Muscle of leg (tissue), 11 donors: ENCODE data around the gene FBXL20. TPM values are rescaled to one million over a fixed set of nuclear protein-coding genes. Genes with fewer than 3 reads are reported as not detected.
A peak's percentile ranks its signal among the peaks of the same experiment; 100 is the strongest.

Experiments
- DNase-seq: peaks from one replicate; pipeline ENCODE4 v3.0.0; 2013
- H3K27ac ChIP-seq: one replicate; pipeline ENCODE4 v1.5.1; 2013; ENCODE audit warnings: mild to moderate bottlenecking, low read length, control low read depth
- H3K27me3 ChIP-seq: one replicate; pipeline ENCODE4 v1.6.1; 2013; ENCODE audit warnings: low read length; ENCODE audit not compliant: control insufficient read depth, insufficient read depth
- H3K36me3 ChIP-seq: one replicate; pipeline ENCODE4 v1.6.1; 2013; ENCODE audit warnings: low read length; ENCODE audit not compliant: control insufficient read depth, insufficient read depth
- H3K4me1 ChIP-seq: one replicate; pipeline ENCODE4 v1.6.1; 2013; ENCODE audit warnings: low read length; ENCODE audit not compliant: control insufficient read depth, insufficient read depth
- H3K4me3 ChIP-seq: one replicate; pipeline ENCODE4 v1.5.1; 2013; ENCODE audit warnings: low read length, control low read depth
- H3K9me3 ChIP-seq: replicated peaks from 2 replicates; pipeline ENCODE4 v1.6.1; 2013; ENCODE audit warnings: low read depth, low read length; ENCODE audit not compliant: control insufficient read depth
- WGBS: methylation state at CpG from one replicate; pipeline ENCODE4 v1.1.5; 2013; ENCODE audit warnings: missing lambda C conversion rate; ENCODE audit not compliant: insufficient coverage; 5-methylcytosine and 5-hydroxymethylcytosine counted together
- polyA plus RNA-seq, 8 donors: library from polyadenylated mRNA; unstranded; fragments of 120-200 nt; gene quantifications; one replicate each; pipeline versions ENCODE4 v1.2.1 to v1.2.3, GENCODE V29; 2013; ENCODE audit warnings: inconsistent platforms in 1 of 8, low replicate concordance in 1 of 8; ENCODE audit not compliant: insufficient read length in 8 of 8, insufficient read depth in 1 of 8
- total RNA-seq: library from RNA; stranded (reverse); fragments of 120-200 nt; gene quantifications from one replicate; pipeline ENCODE4 v1.2.4, GENCODE V29; 2013

The FBXL20 gene
- total and polyA plus RNA-seq, 9 donors: 5.0 to 8.1 (median 5.9) TPM

- Histone ChIP-seq H3K27ac (no peak overlapping the region), H3K4me1 (peaks cover 12% of the 10 kb centered on the region), H3K36me3 (no peaks in the 10 kb centered on the region), H3K27me3 (peaks cover 2% of the 10 kb centered on the region), H3K4me3 (no peak overlapping the region), H3K9me3 (no peaks in the 10 kb centered on the region)
- 72% methylated on average over 6 of the region's 8 CpGs for WGBS
- no peak for DNase-seq
These were observed 158.3 kb downstream of the FBXL20 start for GRCh38 chr17:39243155-39243554.

DNA sequence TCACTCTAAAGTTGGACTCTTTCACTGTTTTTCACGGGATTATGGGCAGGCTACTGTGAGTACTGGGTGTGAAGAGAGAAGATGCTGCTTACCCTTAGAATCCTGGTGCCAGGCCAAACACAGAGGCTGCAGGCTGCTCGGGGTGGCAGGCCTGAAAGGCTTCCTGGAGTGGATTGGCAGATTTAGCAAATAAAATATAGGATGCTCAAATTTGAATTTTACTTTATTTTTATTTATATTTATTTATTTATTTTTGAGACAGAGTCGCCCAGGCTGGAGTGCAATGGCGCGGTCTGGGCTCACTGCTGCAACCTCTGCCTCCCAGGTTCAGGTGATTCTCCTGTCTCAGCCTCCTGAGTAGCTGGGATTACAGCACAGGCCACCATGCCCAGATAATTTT lies 160.8 kb downstream of the FBXL20 start:
- no peaks in the 10 kb centered on the region for H3K9me3 ChIP-seq
- H3K27ac ChIP-seq: no peak overlapping the region
- H3K27me3 ChIP-seq: peaks cover 4% of the 10 kb centered on the region
- no peaks in the 10 kb centered on the region for H3K36me3 ChIP-seq
- no peak for DNase-seq
- H3K4me1 ChIP-seq: peaks cover 21% of the 10 kb centered on the region
- no peak overlapping the region for H3K4me3 ChIP-seq
- 100% methylated on average over 2 of the region's 5 CpGs for WGBS

DNA sequence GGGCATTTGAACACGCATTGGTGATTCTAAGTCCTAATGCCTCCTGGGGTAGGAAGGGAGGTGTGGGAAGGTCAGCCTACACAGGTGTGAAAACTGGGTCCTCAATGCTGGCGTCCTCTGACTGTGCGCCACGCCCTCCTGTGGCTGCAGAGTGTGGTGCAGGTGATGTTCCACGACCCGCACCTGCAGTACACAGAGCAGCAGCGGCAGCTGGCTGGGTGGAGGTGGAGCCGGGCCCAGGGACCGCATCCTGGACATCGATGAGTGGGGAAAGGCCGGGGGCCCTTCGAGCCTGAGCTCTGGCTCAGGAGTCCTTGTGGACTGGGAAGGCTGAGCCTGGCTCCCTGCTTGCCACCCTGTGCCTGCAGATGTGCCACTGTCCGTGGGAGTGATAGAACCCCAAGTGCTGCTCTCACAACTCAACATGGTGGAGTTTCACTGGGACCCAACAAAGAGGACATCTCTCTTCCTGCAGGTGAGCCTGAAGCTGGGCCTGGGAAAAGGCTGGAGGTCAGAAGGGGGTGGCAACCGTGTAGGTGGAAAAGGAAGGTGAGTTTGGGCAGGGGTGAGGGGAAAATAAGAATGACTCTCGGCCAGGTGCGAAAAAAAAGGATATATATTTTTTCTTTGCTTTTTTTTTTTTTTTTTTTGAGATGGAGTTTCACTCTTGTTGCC lies 161.6 kb downstream of the FBXL20 start:
- Histone ChIP-seq H3K9me3 (no peaks in the 10 kb centered on the region), H3K4me1 (peaks cover 20% of the 10 kb centered on the region), H3K4me3 (no peak overlapping the region), H3K27me3 (peaks cover 4% of the 10 kb centered on the region), H3K36me3 (no peaks in the 10 kb centered on the region), H3K27ac (no peak overlapping the region)
- no peak for DNase-seq
- 15% methylated on average over 12 of the region's 16 CpGs for WGBS

DNA sequence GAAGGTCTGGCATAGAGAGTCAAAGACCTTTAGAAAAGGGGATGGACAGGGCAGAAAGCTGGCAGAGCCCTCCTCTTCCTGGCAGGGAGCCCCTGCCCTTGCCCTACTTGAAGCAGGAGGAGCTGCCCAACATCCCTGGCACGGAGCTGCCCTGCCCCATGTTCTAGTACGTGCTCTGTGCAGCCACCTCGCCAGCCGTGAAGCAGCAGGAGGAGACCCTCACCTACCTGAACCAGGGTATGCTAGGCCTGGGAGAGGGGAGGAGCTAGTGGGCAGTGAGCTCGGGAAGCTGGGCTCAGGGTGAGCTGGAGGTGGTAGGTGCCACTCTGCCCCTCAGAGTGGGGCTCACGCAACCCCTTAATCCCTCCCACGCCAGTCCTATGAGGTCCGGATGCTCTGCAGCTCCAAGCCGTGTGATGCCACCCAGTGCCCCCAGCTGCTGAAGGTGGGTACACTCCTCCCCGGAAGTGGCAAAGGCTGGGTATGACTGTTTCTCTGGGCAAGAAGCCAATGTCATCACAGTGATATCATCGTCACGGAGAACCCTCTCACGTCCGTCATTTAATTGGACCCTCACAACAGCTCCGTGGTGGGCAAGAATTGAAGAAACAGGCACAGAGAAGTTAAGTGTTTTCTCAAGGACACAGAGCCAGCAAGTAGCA lies 163.0 kb downstream of the FBXL20 start:
- Histone ChIP-seq H3K36me3 (no peaks in the 10 kb centered on the region), H3K9me3 (no peaks in the 10 kb centered on the region), H3K27ac (no peak overlapping the region), H3K4me1 (peaks cover 12% of the 10 kb centered on the region), H3K4me3 (no peak overlapping the region), H3K27me3 (peaks cover 4% of the 10 kb centered on the region)
- 66% methylated on average over 11 of the region's 15 CpGs for WGBS
- DNase-seq: no peak

- Histone ChIP-seq H3K4me1 (peaks cover 12% of the 10 kb centered on the region), H3K36me3 (no peaks in the 10 kb centered on the region), H3K4me3 (no peak overlapping the region), H3K27ac (no peak overlapping the region), H3K27me3 (peaks cover 6% of the 10 kb centered on the region), H3K9me3 (no peaks in the 10 kb centered on the region)
- DNase-seq: no peak
- 61% methylated on average over 5 of the region's 7 CpGs for WGBS
These were observed 163.8 kb downstream of the FBXL20 start for GRCh38 chr17:39237586-39237985.

- 83% methylated on average over 5 of the region's 6 CpGs for WGBS
- no peaks in the 10 kb centered on the region for H3K9me3 ChIP-seq
- H3K27me3 ChIP-seq: peaks cover 6% of the 10 kb centered on the region
- H3K27ac ChIP-seq: no peak overlapping the region
- H3K36me3 ChIP-seq: no peaks in the 10 kb centered on the region
- H3K4me3 ChIP-seq: no peak overlapping the region
- peaks cover 16% of the 10 kb centered on the region for H3K4me1 ChIP-seq
- DNase-seq: no peak
These were observed 164.4 kb downstream of the FBXL20 start for GRCh38 chr17:39236981-39237441.

DNA sequence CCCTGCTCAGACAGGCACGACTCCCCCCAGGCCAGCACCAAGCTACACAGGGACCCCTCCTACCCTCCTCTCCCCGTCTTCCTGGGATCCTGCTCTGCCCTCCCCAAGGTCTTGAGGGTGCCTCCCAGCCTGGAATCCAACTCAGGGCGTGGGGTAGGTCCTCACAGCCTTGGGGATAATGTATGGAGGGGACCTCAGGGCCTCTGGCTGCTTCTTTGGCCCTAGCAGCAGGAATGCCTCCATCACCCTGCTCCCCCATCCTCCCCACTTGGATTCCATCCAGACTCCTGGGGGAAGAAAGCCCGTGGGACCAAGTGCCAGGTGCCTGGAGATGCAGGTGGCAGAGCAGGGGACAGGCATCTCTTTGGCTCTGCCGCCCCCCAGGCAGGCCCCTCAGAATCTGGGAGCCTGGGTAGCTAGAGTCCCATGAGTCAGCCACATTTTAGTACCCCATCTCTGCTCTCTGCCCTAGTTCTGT lies 164.9 kb downstream of the FBXL20 start:
- DNase-seq: no peak
- Histone ChIP-seq H3K9me3 (no peaks in the 10 kb centered on the region), H3K27ac (no peak overlapping the region), H3K4me3 (no peak overlapping the region), H3K27me3 (peaks cover 11% of the 10 kb centered on the region), H3K4me1 (peaks cover 22% of the 10 kb centered on the region), H3K36me3 (no peaks in the 10 kb centered on the region)
- WGBS: 40% methylated on average over 1 of the region's 5 CpGs

DNA sequence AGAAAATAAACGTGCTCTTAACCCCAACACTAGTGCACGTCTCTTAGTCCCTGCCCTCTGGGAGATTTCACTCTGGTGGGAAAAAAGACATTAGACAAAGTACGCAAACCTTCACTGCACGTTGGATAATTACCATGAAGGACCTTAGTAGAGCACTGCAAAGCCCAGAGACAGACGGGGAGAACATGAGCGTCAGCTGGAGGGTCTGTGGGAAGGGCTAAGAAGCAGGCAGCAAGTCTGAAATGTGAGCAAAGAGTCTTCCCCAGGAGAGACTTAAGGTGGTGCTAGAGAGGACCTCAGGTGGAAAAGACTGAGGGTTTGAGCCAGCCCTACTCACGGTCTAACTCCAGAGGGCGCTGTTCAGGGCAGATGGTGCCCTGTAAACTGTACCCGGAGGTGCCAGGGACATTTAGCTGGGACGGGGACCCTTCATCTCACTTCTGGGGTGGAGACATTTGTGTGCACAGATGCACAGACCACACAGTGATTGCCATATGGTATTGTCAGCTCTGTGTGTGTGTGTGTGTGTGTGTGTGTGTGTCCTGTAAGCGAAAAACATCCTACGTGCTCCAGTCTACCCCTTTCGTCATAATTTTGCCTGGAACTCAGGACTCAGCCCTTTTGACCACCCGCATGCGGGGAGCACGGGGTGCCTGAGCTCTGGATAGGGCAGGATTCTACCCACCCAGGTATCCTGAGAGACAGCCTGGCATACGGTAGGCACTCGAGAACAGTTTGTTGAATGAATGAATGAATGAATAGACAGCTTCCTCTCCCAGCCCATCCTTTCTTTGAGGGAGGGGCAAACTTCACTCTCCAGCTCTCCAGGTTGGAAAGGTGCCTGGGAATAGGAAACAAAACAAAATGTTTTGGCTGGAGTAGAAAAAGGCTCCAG lies 165.6 kb downstream of the FBXL20 start:
- Histone ChIP-seq H3K27ac (no peak overlapping the region), H3K9me3 (no peaks in the 10 kb centered on the region), H3K4me3 (no peak overlapping the region), H3K27me3 (peaks cover 11% of the 10 kb centered on the region), H3K36me3 (no peaks in the 10 kb centered on the region), H3K4me1 (peaks cover 28% of the 10 kb centered on the region)
- peak; percentile 38 for DNase-seq
- 24% methylated on average over 9 of the region's 18 CpGs for WGBS

DNA sequence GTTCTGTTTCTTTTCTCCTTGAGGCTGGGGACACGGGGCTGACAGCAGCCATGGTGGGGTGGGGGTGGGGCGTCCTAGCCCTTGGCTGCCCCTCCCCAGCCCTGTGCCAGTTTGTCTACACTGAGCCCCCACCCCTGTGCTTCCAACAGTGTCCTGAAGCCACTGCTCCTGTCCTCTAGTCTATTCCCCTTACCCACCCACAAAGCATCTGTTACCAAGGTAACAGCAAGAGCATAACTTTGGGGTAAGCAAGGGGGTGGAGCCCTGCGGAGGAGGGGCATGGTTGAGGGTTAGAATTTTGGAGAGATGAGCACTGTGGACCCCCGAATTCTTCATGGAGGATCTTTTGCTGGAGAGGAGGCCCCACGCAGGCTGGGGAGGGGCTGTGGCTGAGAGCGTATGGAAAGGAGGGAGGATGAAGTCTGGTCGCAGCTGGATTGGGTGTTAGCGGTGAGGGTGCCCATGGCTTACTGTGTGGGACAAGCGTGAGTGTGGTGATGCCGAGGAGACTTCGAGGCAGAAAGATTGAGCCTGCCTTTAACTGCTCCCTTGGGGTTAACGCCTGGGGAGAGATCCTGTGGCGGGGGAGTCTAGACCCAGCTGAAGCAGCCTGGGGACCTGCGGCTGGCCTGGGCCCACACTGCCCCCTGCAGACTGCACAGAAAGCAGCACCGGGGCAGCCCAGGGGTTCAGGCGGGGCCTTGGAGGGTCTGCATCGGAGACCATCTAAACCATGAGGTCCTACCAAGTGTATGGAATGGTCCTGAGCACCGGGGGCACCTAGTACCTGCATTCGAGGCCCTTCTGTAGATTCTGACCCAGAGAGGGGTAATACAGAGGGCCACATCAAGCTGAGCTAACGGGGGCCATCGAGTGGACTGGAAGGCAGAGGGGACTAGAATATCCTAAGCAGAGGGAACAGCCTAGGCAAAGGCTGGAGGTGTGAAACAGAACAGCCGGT lies 169.6 kb downstream of the FBXL20 start:
- peak; percentile 43 for DNase-seq
- 9% methylated on average over 20 of the region's 22 CpGs for WGBS
- no peak overlapping the region for H3K4me3 ChIP-seq
- no peak overlapping the region for H3K27ac ChIP-seq
- H3K36me3 ChIP-seq: no peaks in the 10 kb centered on the region
- no peaks in the 10 kb centered on the region for H3K9me3 ChIP-seq
- peaks cover 28% of the 10 kb centered on the region for H3K4me1 ChIP-seq
- peaks cover 26% of the 10 kb centered on the region for H3K27me3 ChIP-seq
